SU-DHL-6 (cell line): ENCODE results near the gene NBEA.

Experiments used
- CTCF ChIP-seq: fragments of 200-600 bp; sonication (generic); IDR thresholded peaks from one replicate; pipeline ENCODE4 v1.5.1; 2017; ENCODE audit warnings: antibody characterized with exemption, mild to moderate bottlenecking, low read length, moderate library complexity; ENCODE audit not compliant: insufficient read depth, poor library complexity, severe bottlenecking
- EZH2phosphoT487 ChIP-seq: fragments of 200-600 bp; sonication (generic), shearing (Covaris generic); conservative IDR thresholded peaks from 2 replicates; pipeline ENCODE4 v1.6.1; 2018; ENCODE audit warnings: mild to moderate bottlenecking, antibody characterized with exemption, low read length, moderate library complexity, mixed read lengths

- TF ChIP-seq CTCF (no peak), EZH2phosphoT487 (no peak)
Observed at GRCh38 chr13:35470671-35471661, 528.9 kb downstream of the NBEA start.
